HEK293 (cell line): Measurements from ENCODE around the gene FBXL4.

ENCODE experiments used
- CTCF ChIA-PET: fragments of 350-600 bp; formaldehyde crosslinking; extraction: SDS; loops from one replicate; lab custom pipeline; 2021; ENCODE audit warnings: antibody characterized with exemption; lab: Yijun Ruan, JAX
- POLR2A ChIA-PET: fragments of 300-600 bp; formaldehyde crosslinking; extraction: SDS; loops from one replicate; lab custom pipeline; 2020; ENCODE audit warnings: antibody characterized with exemption, inconsistent platforms; lab: Yijun Ruan, JAX
- H3K27ac ChIP-seq: fragments of 200-500 bp; sonication (Bioruptor generic); 2 replicates; pipeline ENCODE4 v1.5.1; 2014; ENCODE audit warnings: low read depth, low read length, control low read depth, inconsistent platforms; ENCODE audit errors: extremely low read depth
- H3K36me3 ChIP-seq, 2 experiments: fragments of 200-500 bp in 1 of 2; sonication (Bioruptor generic) in 1 of 2; 1 replicate in 1 of 2; 2 replicates in 1 of 2; pipeline ENCODE4 v1.5.1; 2014 to 2017; ENCODE audit warnings: inconsistent platforms in 2 of 2, low read length in 2 of 2; ENCODE audit not compliant: control insufficient read depth in 2 of 2, insufficient read depth in 1 of 2
- H3K4me1 ChIP-seq: fragments of 200-500 bp; sonication (Bioruptor generic); 2 replicates; pipeline ENCODE4 v1.5.1; 2014; ENCODE audit warnings: mild to moderate bottlenecking, low read length, inconsistent platforms; ENCODE audit not compliant: control insufficient read depth, insufficient read depth
- H3K4me3 ChIP-seq: 2 replicates; pipeline ENCODE4 v1.5.1; 2011; ENCODE audit warnings: low read depth, mild to moderate bottlenecking, control low read depth, low read length, moderate library complexity
- H3K9me3 ChIP-seq: fragments of 200-500 bp; sonication (Bioruptor generic); 2 replicates; pipeline ENCODE4 v1.5.1; 2014; ENCODE audit warnings: low read depth, low read length, inconsistent platforms; ENCODE audit not compliant: control insufficient read depth, insufficient read depth
- GFI1B ChIP-seq: fragments of 450-650 bp; formaldehyde crosslinking; IDR thresholded peaks from 2 replicates; pipeline ENCODE4 v1.5.1; 2016; ENCODE audit warnings: missing biosample characterization, missing genetic modification characterization
- HIC1 ChIP-seq: fragments of 450-650 bp; formaldehyde crosslinking; IDR thresholded peaks from 2 replicates; pipeline ENCODE4 v1.5.1; 2016; ENCODE audit warnings: missing biosample characterization, missing genetic modification characterization
- KLF16 ChIP-seq: fragments of 450-650 bp; formaldehyde crosslinking; IDR thresholded peaks from 2 replicates; pipeline ENCODE4 v1.5.1; 2017; ENCODE audit warnings: missing biosample characterization, missing genetic modification characterization
- KLF17 ChIP-seq: fragments of 450-650 bp; formaldehyde crosslinking; IDR thresholded peaks from 2 replicates; pipeline ENCODE4 v1.5.1; 2016; ENCODE audit warnings: missing biosample characterization, missing genetic modification characterization
- KLF9 ChIP-seq: fragments of 450-650 bp; formaldehyde crosslinking; IDR thresholded peaks from 2 replicates; pipeline ENCODE4 v1.5.1; 2016; ENCODE audit warnings: missing biosample characterization, missing genetic modification characterization, low read depth
- WT1 ChIP-seq: fragments of 450-650 bp; formaldehyde crosslinking; IDR thresholded peaks from 2 replicates; pipeline ENCODE4 v1.5.1; 2016; ENCODE audit warnings: missing biosample characterization, missing genetic modification characterization
- ZBTB21 ChIP-seq: fragments of 450-650 bp; formaldehyde crosslinking; IDR thresholded peaks from 2 replicates; pipeline ENCODE4 v1.5.1; 2017; ENCODE audit warnings: missing biosample characterization, missing genetic modification characterization
- ZBTB8A ChIP-seq: fragments of 450-650 bp; formaldehyde crosslinking; IDR thresholded peaks from 2 replicates; pipeline ENCODE4 v1.5.1; 2016; ENCODE audit warnings: missing biosample characterization, missing genetic modification characterization
- ZEB2 ChIP-seq: fragments of 450-650 bp; formaldehyde crosslinking; IDR thresholded peaks from 2 replicates; pipeline ENCODE4 v1.5.1; 2016; ENCODE audit warnings: missing biosample characterization, missing genetic modification characterization
- ZNF138 ChIP-seq: fragments of 450-650 bp; formaldehyde crosslinking; IDR thresholded peaks from 2 replicates; pipeline ENCODE4 v1.5.1; 2016; ENCODE audit warnings: missing biosample characterization, missing genetic modification characterization, borderline replicate concordance
- ZNF169 ChIP-seq: fragments of 450-650 bp; formaldehyde crosslinking; IDR thresholded peaks from 2 replicates; pipeline ENCODE4 v1.5.1; 2016; ENCODE audit warnings: missing biosample characterization, missing genetic modification characterization
- ZNF311 ChIP-seq: fragments of 450-650 bp; formaldehyde crosslinking; IDR thresholded peaks from 2 replicates; pipeline ENCODE4 v1.5.1; 2017; ENCODE audit warnings: missing biosample characterization, missing genetic modification characterization, borderline replicate concordance
- ZNF391 ChIP-seq: fragments of 450-650 bp; formaldehyde crosslinking; IDR thresholded peaks from 2 replicates; pipeline ENCODE4 v1.5.1; 2016; ENCODE audit warnings: low read depth, missing biosample characterization, missing genetic modification characterization, borderline replicate concordance
- ZNF404 ChIP-seq: fragments of 450-650 bp; formaldehyde crosslinking; IDR thresholded peaks from 2 replicates; pipeline ENCODE4 v1.5.1; 2017; ENCODE audit warnings: missing biosample characterization, missing genetic modification characterization
- ZNF521 ChIP-seq: fragments of 450-650 bp; formaldehyde crosslinking; IDR thresholded peaks from 2 replicates; pipeline ENCODE4 v1.5.1; 2017; ENCODE audit warnings: missing biosample characterization, mild to moderate bottlenecking, missing genetic modification characterization
- ZNF560 ChIP-seq: fragments of 450-650 bp; formaldehyde crosslinking; IDR thresholded peaks from 2 replicates; pipeline ENCODE4 v1.5.1; 2017; ENCODE audit warnings: missing biosample characterization, missing genetic modification characterization, borderline replicate concordance
- ZNF561 ChIP-seq: fragments of 450-650 bp; IDR thresholded peaks from 2 replicates; pipeline ENCODE4 v1.5.1; 2018; ENCODE audit warnings: missing biosample characterization, missing genetic modification characterization, borderline replicate concordance
- ZNF626 ChIP-seq: fragments of 450-650 bp; sonication (Bioruptor Pico); formaldehyde crosslinking; IDR thresholded peaks from 2 replicates; pipeline ENCODE4 v1.5.1; 2018; ENCODE audit warnings: missing biosample characterization, missing genetic modification characterization, inconsistent platforms
- TF ChIP-seq, protein P1 (sequence below): fragments of 450-650 bp; formaldehyde crosslinking; IDR thresholded peaks from 2 replicates; pipeline ENCODE4 v1.5.1; 2016; ENCODE audit warnings: missing biosample characterization, missing genetic modification characterization
- TF ChIP-seq, protein P2 (sequence below): fragments of 450-650 bp; formaldehyde crosslinking; IDR thresholded peaks from 2 replicates; pipeline ENCODE4 v1.5.1; 2017; ENCODE audit warnings: missing biosample characterization, missing genetic modification characterization
- TF ChIP-seq, protein P3 (sequence below): fragments of 450-650 bp; formaldehyde crosslinking; IDR thresholded peaks from 2 replicates; pipeline ENCODE4 v1.5.1; 2017; ENCODE audit warnings: missing biosample characterization, missing genetic modification characterization
- TF ChIP-seq, protein P4 (sequence below): fragments of 450-650 bp; formaldehyde crosslinking; conservative IDR thresholded peaks from 2 replicates; pipeline ENCODE4 v1.5.1; 2016; ENCODE audit warnings: low read depth, missing biosample characterization, missing genetic modification characterization

The FBXL4 gene

GRCh38 chr6:98932381-98932780 is 15.4 kb downstream of the FBXL4 start:
- POLR2A ChIA-PET: no interaction called here
- Histone ChIP-seq H3K27ac (no peak overlapping the region), H3K9me3 (no peaks in the 10 kb centered on the region), H3K4me3 (no peak overlapping the region), H3K4me1 (0 out of 2 replicates have a peak, but pooled peaks cover 3% of the 10 kb centered on the region), H3K36me3 (peaks cover 0 to 2% of the 10 kb centered on the region in 2 experiments; a peak in 1 of 3 replicates)
- CTCF ChIA-PET: interaction anchor here (0.6 kb wide), 1 partner anchor 34 kb away, joined by 3 read pairs; no protein-coding TSS in a partner anchor
- TF ChIP-seq ZNF404 (tag by site-specific recombination) (no peak), ZNF311 (tag by site-specific recombination) (no peak), ZNF169 (no peak), KLF16 (tag by site-specific recombination) (no peak), ZNF391 (tag by site-specific recombination) (no peak), WT1 (tag by site-specific recombination) (no peak), ZNF626 (tag by site-specific recombination) (no peak), ZEB2 (no peak), ZNF138 (tag by site-specific recombination) (no peak), ZBTB8A (tag by site-specific recombination) (no peak), ZNF521 (tag by site-specific recombination) (no peak)
- TF ChIP-seq, protein P1, sequence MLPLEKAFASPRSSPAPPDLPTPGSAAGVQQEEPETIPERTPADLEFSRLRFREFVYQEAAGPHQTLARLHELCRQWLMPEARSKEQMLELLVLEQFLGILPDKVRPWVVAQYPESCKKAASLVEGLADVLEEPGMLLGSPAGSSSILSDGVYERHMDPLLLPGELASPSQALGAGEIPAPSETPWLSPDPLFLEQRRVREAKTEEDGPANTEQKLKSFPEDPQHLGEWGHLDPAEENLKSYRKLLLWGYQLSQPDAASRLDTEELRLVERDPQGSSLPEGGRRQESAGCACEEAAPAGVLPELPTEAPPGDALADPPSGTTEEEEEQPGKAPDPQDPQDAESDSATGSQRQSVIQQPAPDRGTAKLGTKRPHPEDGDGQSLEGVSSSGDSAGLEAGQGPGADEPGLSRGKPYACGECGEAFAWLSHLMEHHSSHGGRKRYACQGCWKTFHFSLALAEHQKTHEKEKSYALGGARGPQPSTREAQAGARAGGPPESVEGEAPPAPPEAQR (tag by site-specific recombination): no peak
- TF ChIP-seq, protein P2, sequence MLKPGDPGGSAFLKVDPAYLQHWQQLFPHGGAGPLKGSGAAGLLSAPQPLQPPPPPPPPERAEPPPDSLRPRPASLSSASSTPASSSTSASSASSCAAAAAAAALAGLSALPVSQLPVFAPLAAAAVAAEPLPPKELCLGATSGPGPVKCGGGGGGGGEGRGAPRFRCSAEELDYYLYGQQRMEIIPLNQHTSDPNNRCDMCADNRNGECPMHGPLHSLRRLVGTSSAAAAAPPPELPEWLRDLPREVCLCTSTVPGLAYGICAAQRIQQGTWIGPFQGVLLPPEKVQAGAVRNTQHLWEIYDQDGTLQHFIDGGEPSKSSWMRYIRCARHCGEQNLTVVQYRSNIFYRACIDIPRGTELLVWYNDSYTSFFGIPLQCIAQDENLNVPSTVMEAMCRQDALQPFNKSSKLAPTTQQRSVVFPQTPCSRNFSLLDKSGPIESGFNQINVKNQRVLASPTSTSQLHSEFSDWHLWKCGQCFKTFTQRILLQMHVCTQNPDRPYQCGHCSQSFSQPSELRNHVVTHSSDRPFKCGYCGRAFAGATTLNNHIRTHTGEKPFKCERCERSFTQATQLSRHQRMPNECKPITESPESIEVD: no peak
- TF ChIP-seq, protein P3, sequence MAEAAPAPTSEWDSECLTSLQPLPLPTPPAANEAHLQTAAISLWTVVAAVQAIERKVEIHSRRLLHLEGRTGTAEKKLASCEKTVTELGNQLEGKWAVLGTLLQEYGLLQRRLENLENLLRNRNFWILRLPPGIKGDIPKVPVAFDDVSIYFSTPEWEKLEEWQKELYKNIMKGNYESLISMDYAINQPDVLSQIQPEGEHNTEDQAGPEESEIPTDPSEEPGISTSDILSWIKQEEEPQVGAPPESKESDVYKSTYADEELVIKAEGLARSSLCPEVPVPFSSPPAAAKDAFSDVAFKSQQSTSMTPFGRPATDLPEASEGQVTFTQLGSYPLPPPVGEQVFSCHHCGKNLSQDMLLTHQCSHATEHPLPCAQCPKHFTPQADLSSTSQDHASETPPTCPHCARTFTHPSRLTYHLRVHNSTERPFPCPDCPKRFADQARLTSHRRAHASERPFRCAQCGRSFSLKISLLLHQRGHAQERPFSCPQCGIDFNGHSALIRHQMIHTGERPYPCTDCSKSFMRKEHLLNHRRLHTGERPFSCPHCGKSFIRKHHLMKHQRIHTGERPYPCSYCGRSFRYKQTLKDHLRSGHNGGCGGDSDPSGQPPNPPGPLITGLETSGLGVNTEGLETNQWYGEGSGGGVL (tag by site-specific recombination): no peak

GRCh38 chr6:98931696-98932095 is 16.1 kb downstream of the FBXL4 start:
- POLR2A ChIA-PET: interaction anchor here (0.8 kb wide), 1 partner anchor 16 kb away, joined by 3 read pairs; no protein-coding TSS in a partner anchor
- Histone ChIP-seq H3K27ac (no peak overlapping the region), H3K36me3 (peaks cover 0 to 7% of the 10 kb centered on the region in 2 experiments; a peak in 1 of 3 replicates), H3K4me3 (no peak overlapping the region), H3K4me1 (0 out of 2 replicates have a peak, but pooled peaks cover 3% of the 10 kb centered on the region), H3K9me3 (no peaks in the 10 kb centered on the region)
- CTCF ChIA-PET: no interaction called here
- TF ChIP-seq ZEB2: no peak
- TF ChIP-seq ZNF561 (tag by site-specific recombination): no peak
- no peak for TF ChIP-seq HIC1
- TF ChIP-seq GFI1B (tag by site-specific recombination): no peak
- TF ChIP-seq KLF9 (tag by site-specific recombination): no peak
- TF ChIP-seq ZBTB21 (tag by site-specific recombination): no peak
- no peak for TF ChIP-seq ZNF560 (tag by site-specific recombination)
- TF ChIP-seq, protein P4, sequence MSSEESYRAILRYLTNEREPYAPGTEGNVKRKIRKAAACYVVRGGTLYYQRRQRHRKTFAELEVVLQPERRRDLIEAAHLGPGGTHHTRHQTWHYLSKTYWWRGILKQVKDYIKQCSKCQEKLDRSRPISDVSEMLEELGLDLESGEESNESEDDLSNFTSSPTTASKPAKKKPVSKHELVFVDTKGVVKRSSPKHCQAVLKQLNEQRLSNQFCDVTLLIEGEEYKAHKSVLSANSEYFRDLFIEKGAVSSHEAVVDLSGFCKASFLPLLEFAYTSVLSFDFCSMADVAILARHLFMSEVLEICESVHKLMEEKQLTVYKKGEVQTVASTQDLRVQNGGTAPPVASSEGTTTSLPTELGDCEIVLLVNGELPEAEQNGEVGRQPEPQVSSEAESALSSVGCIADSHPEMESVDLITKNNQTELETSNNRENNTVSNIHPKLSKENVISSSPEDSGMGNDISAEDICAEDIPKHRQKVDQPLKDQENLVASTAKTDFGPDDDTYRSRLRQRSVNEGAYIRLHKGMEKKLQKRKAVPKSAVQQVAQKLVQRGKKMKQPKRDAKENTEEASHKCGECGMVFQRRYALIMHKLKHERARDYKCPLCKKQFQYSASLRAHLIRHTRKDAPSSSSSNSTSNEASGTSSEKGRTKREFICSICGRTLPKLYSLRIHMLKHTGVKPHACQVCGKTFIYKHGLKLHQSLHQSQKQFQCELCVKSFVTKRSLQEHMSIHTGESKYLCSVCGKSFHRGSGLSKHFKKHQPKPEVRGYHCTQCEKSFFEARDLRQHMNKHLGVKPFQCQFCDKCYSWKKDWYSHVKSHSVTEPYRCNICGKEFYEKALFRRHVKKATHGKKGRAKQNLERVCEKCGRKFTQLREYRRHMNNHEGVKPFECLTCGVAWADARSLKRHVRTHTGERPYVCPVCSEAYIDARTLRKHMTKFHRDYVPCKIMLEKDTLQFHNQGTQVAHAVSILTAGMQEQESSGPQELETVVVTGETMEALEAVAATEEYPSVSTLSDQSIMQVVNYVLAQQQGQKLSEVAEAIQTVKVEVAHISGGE (tag by site-specific recombination): no peak
- TF ChIP-seq KLF17 (tag by site-specific recombination): no peak
